Activated T-cell treated with anti-CD3 and anti-CD28 coated beads, Interleukin-2, amount 50 U/mL, for 24 hours (primary cell): ENCODE results near the gene FBLN5.
"Not testable (repeated sequence)": the region's sequence is repeated elsewhere in the genome, so short reads cannot be mapped to it uniquely, and the experiment has no call there.

ENCODE experiments used
- DNase-seq: peaks from one replicate; pipeline ENCODE4 v3.0.0-alpha.2; 2020
- H3K27ac Mint-ChIP-seq: 2 replicates; pipeline ENCODE4 v1.8.0; 2020; ENCODE audit warnings: mild to moderate bottlenecking, mixed read lengths
- H3K27me3 Mint-ChIP-seq: 2 replicates; pipeline ENCODE4 v1.8.0; 2020; ENCODE audit warnings: mixed read lengths
- H3K36me3 Mint-ChIP-seq: 2 replicates; pipeline ENCODE4 v1.8.0; 2020; ENCODE audit warnings: low read depth, mixed read lengths
- H3K4me1 Mint-ChIP-seq: 2 replicates; pipeline ENCODE4 v1.8.0; 2020; ENCODE audit warnings: low read depth, mixed read lengths
- H3K4me3 Mint-ChIP-seq: 2 replicates; pipeline ENCODE4 v1.8.0; 2020; ENCODE audit warnings: mild to moderate bottlenecking, moderate library complexity, mixed read lengths
- H3K9me3 Mint-ChIP-seq: 2 replicates; pipeline ENCODE4 v1.8.0; 2020; ENCODE audit warnings: mixed read lengths

The FBLN5 gene

DNA sequence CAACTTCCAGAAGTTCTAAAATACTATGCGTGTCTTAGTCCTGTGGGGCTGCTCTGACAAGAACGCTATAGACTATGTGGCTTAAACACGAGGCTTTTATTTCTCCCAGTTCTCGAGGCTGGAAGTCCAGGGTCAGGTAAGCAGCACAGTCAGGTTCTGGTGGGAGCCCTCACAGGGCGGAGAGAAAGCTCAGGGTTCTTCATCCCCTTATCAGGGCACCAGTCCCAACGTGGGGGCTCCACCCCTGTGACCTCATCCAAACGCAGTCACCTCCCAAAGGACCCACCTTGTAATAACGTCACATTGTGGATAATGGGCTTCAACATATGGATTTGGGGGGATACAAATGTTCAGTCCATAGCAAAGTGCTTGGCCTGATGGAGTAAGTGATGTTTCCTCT lies 43.0 kb downstream of the FBLN5 start:
- no peaks in the 10 kb centered on the region for H3K27me3 Mint-ChIP-seq
- H3K9me3 Mint-ChIP-seq = no peaks in the 10 kb centered on the region

DNA sequence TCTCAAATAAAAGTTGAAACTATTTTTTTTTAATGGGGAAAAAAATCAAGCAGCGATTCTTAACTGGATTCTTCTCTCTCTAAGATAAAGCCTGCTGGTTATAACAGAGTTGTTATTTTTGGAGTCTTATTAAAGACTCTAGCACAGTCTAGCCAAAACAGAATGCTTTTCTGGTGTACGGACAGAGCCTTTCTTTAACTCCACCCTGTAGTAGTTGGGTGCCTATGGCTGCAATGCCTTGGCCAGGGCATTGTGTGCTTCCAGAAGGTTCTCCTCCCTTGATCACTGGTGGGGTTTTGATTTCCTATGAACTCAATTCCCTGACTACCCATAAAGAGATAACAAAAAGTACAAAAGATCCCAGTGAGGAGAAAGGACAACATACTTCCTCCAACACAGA lies 44.4 kb downstream of the FBLN5 start:
- Mint-ChIP-seq H3K9me3 (no peaks in the 10 kb centered on the region), H3K27ac (no peak overlapping the region), H3K27me3 (no peaks in the 10 kb centered on the region), H3K36me3 (no peaks in the 10 kb centered on the region), H3K4me3 (no peak overlapping the region), H3K4me1 (no peaks in the 10 kb centered on the region)
- no peak for DNase-seq

More for the DNA sequence above, 43.0 kb downstream of the FBLN5 start:
- no peak overlapping the region for H3K4me3 Mint-ChIP-seq
- DNase-seq = no peak
- no peaks in the 10 kb centered on the region for H3K36me3 Mint-ChIP-seq
- no peak overlapping the region for H3K27ac Mint-ChIP-seq
- no peaks in the 10 kb centered on the region for H3K4me1 Mint-ChIP-seq

DNA sequence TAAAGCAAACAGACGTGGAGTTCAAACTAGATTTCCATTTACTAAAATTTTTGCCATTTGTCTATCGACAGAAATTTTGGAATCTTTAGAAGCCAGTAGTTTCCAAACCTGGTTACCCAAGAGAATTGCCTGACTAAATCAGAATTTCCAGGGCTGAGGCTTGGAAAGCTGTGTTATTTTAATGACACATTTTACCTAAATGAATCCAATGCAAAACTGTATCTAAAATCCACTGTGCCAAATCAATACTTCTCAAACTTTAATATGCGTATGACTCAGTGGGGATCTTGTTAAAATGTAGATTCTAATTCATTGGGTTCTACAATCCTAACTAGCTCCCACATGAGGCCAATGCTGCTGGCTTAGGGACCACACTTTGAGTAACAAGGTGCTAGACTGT lies 45.2 kb downstream of the FBLN5 start:
- no peaks in the 10 kb centered on the region for H3K4me1 Mint-ChIP-seq
- H3K27me3 Mint-ChIP-seq = no peaks in the 10 kb centered on the region
- H3K27ac Mint-ChIP-seq = no peak overlapping the region
- H3K4me3 Mint-ChIP-seq = no peak overlapping the region
- H3K36me3 Mint-ChIP-seq = no peaks in the 10 kb centered on the region
- H3K9me3 Mint-ChIP-seq = no peaks in the 10 kb centered on the region
- no peak for DNase-seq

DNA sequence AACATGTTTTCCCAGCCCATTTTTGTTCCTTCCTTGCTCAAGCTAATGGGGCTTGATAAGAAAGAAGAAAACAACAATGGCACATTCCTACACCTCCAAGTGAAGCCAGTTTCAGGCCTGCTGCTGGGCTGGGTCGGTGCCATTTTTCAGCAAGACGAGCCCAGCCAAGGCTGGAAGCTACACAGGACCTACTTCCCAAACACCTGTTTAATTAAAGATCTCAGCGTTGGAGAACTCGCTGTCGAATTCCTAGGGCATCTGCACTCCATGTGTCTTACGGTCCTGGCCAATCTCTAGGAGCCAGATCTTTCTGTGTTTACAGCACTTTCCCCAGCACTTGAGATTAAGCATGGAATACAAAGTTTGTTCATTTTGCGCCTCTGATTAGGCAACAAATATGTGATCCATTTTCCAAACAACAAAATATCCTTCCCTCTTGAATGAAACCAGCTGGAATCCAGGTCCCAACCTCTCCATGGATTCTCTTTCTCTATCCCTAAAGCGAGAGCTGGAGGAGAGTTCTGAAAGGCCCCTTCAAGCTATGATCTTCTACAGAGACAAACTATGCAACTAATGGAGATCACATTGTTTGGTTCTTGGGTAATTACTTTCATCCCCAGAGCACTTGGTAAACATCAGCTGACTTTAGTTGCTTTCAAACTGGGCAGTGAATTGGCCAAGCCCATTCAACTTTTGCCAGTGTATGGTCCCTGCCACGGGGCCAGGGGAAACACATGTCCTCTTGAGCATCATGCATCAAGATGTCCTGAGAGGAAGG lies 45.9 kb downstream of the FBLN5 start:
- Mint-ChIP-seq H3K9me3 (no peaks in the 10 kb centered on the region), H3K36me3 (no peaks in the 10 kb centered on the region), H3K4me3 (no peak overlapping the region), H3K27ac (no peak overlapping the region), H3K27me3 (no peaks in the 10 kb centered on the region), H3K4me1 (no peaks in the 10 kb centered on the region)
- no peak for DNase-seq

DNA sequence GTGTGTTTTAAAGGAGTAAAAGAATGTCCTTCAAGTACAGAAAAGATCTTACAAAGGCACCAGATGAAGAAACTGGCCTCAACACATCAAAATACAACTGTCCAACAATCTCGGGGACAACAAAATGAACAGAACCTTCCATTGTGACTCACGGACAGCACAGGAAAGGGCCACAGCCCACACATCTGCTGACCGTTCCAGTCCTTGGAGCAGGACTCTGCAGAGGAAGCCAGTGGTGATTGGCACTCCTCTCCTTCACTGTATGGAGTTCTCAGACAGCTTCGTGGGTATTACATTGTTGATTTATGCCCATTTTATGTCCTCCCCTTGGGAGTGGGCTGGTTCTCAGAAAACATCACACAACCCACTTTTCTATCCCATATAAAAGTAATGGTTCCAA lies 47.7 kb downstream of the FBLN5 start:
- H3K36me3 Mint-ChIP-seq = no peaks in the 10 kb centered on the region
- no peak overlapping the region for H3K27ac Mint-ChIP-seq
- H3K4me3 Mint-ChIP-seq = no peak overlapping the region
- no peak for DNase-seq
- no peaks in the 10 kb centered on the region for H3K4me1 Mint-ChIP-seq
- no peaks in the 10 kb centered on the region for H3K27me3 Mint-ChIP-seq
- no peaks in the 10 kb centered on the region for H3K9me3 Mint-ChIP-seq

DNA sequence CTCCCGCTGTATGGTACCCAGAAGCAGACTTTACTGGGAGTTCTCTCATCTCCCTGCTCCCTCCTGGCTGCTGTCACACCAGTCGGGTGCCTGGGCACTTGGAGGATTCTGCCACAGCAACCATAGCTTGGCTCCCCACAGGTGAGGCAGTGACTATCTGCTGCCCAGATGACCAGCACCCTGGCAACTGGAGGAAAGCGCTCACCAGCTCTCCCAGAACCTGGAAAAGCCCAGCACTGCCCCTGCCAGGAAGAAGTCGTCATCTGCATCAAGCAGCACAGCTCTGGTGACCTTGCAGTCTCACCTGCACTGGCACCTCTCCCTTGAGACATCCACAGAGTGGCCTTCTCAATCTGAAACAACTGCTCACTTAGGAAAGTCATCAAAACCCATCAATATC lies 48.3 kb downstream of the FBLN5 start:
- H3K36me3 Mint-ChIP-seq = no peaks in the 10 kb centered on the region
- no peaks in the 10 kb centered on the region for H3K4me1 Mint-ChIP-seq
- no peak for DNase-seq
- H3K27ac Mint-ChIP-seq = no peak overlapping the region
- H3K27me3 Mint-ChIP-seq = no peaks in the 10 kb centered on the region
- no peak overlapping the region for H3K4me3 Mint-ChIP-seq
- no peaks in the 10 kb centered on the region for H3K9me3 Mint-ChIP-seq

DNA sequence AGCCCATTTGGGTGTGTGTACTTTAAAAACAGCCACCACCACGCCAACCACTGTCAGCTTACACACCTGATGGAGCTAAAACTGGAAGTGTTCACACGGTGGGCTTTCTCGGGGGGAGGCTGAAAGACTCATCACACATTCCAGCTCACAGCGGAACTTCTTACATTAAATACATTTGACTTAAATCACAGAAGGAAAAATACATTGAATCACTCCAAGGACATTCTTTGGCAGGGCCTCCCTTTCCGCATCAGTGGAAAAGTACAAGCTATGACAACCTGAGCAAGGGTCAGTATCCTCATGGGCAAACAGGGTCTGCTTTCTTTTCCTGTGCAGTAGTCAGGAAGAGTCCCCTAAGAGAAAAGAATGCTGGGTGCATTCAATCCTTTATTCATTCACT lies 49.1 kb downstream of the FBLN5 start:
- Mint-ChIP-seq H3K27ac (no peak overlapping the region), H3K4me1 (peaks cover 8% of the 10 kb centered on the region), H3K36me3 (no peaks in the 10 kb centered on the region), H3K9me3 (no peaks in the 10 kb centered on the region), H3K27me3 (no peaks in the 10 kb centered on the region), H3K4me3 (no peak overlapping the region)
- DNase-seq = no peak

DNA sequence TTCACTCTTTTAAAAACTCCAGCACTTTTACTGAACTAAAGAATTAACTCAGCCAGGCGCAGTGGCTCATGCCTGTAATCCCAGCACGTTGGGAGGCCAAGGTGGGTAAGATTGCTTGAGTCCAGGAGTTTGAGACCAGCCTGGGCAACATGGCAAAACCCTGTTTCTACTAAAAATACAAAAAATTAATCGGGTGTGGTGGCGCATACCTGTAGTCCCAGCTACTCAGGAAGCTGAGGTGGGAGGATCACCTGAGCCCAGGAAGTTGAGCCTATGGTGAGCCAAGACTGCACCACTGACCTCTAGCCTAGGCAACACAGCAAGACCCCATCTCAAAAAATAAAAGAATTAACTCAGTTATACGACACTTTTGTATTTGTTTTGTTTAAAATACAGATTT lies 49.8 kb downstream of the FBLN5 start:
- H3K9me3 Mint-ChIP-seq, H3K4me3 Mint-ChIP-seq, H3K27ac Mint-ChIP-seq, H3K36me3 Mint-ChIP-seq, H3K27me3 Mint-ChIP-seq, DNase-seq: not testable (repeated sequence)
- H3K4me1 Mint-ChIP-seq = peaks cover 14% of the 10 kb centered on the region

DNA sequence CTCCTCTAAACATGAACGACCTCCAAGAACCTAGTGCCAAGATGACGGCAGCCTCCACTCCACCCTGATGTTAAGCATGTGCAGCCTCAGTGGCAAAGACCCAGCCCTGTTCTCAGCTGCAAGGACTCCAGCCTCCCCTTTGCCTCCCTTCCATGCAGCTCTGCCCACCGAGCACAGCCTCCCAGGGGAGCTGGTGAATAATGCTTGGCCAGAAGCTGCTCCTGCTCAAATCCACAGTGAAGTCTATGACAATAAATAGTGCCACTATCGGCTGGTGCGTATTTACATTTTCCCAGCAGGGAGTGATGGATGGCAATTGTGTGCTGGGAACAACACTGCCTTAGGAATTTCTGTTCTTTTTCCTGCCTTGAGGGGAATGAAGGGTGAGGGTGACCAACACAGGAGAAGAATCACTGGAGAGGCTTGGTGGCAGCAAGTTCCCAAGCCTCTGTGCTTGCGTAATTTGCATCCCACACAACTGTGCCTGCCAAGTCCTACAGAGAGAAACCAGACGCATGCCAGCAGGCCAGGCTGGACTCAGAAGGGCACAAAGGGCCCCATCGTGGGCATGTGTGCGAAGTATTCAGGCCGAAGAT lies 50.3 kb downstream of the FBLN5 start:
- no peaks in the 10 kb centered on the region for H3K36me3 Mint-ChIP-seq
- H3K27me3 Mint-ChIP-seq = no peaks in the 10 kb centered on the region
- no peak overlapping the region for H3K4me3 Mint-ChIP-seq
- H3K27ac Mint-ChIP-seq = no peak overlapping the region
- no peaks in the 10 kb centered on the region for H3K9me3 Mint-ChIP-seq
- DNase-seq = no peak
- peaks cover 19% of the 10 kb centered on the region for H3K4me1 Mint-ChIP-seq

DNA sequence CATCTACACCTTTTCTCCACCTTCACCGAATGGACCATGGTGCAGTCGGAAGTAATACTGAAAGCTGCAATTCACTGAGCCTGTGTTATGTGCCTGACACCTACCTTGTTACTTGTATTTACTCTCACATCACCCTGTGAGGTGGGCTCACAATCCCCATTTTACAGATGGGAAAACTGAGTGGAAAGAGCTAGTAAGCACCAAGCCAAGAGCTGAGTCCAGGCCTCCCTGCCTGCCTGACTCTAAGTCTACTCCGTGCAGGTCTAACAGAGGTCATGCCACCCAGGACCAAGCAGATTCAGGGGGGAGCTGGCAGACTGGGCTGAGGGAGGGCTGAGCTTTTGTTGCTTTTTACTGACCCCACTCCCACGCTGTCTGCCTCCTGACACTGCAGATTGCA lies 51.1 kb downstream of the FBLN5 start:
- Mint-ChIP-seq H3K27ac (no peak overlapping the region), H3K4me1 (peaks cover 24% of the 10 kb centered on the region)
- no peak for DNase-seq

DNA sequence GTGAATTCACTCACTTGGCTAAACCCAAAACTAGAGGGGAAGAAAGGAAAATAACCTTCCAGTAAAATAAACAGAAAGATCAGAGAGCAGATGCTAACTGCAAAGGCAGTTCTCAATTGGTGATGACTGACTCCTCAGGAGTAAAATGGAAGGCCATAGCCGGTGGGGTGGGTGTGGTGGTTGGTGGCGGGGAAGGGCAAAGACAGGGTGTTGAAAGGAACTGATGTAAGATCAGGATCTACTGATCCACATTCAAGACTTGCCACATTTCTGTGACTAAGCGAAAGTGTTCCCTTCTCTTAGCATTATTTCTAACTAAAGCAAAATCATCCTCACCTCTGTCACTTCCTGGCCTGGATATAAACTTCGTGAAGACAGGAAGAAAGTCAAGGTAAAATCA lies 53.8 kb downstream of the FBLN5 start:
- no peak for DNase-seq
- Mint-ChIP-seq H3K36me3 (no peaks in the 10 kb centered on the region), H3K4me3 (no peak overlapping the region), H3K4me1 (peaks cover 51% of the 10 kb centered on the region), H3K9me3 (no peaks in the 10 kb centered on the region), H3K27ac (peak overlapping the region; percentile 84), H3K27me3 (no peaks in the 10 kb centered on the region)

More for the DNA sequence above, 51.1 kb downstream of the FBLN5 start:
- Mint-ChIP-seq H3K27me3 (no peaks in the 10 kb centered on the region), H3K9me3 (no peaks in the 10 kb centered on the region), H3K4me3 (no peak overlapping the region), H3K36me3 (no peaks in the 10 kb centered on the region)

DNA sequence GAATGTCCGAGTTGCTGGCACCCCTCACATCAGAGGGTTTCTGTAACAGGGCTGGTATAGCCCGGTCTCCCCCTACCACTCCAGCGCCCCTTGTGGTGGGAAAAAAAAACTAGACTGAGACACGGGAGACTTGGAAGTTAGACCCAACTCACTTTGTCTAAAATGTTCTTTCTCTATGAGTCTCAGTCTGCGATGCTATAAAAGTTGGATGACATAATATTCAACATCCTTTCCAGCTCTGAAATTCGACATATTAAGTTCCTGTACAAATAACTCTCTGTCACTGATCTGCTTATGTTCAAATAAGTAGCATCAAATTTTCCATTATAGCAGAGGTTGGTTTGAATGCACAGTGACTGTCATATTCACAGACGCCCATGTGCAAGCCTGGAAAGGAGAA lies 54.5 kb downstream of the FBLN5 start:
- H3K4me3 Mint-ChIP-seq = no peak overlapping the region
- peaks cover 53% of the 10 kb centered on the region for H3K4me1 Mint-ChIP-seq
- no peak for DNase-seq
- H3K27ac Mint-ChIP-seq = peak overlapping the region; percentile 84
- no peaks in the 10 kb centered on the region for H3K36me3 Mint-ChIP-seq
- H3K27me3 Mint-ChIP-seq = no peaks in the 10 kb centered on the region
- no peaks in the 10 kb centered on the region for H3K9me3 Mint-ChIP-seq

DNA sequence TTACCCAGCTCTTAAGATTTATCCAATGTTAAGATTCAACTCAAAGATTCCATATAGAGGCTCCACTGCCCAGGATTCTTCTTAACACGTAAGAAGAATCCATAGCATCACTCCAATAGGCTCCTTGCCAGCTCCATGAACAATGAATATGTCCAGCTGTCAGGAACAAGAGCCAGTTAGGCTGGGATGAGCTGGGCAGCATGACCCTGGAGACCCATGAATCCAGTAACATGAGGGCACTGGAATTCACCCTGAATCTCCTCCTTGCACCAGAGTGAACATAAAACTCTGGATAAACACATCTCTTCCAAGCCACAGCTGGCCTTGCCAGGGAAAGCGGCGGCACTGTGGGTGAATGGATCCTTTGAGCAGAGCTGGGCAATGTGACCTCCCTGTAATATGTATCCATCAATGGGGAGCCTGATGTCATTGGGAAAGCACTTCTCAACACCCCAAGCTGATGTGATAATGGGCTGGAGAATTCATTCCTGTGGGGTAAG lies 55.7 kb downstream of the FBLN5 start:
- Mint-ChIP-seq H3K27ac (no peak overlapping the region), H3K27me3 (no peaks in the 10 kb centered on the region), H3K9me3 (no peaks in the 10 kb centered on the region), H3K4me3 (no peak overlapping the region), H3K4me1 (peaks cover 53% of the 10 kb centered on the region), H3K36me3 (no peaks in the 10 kb centered on the region)
- DNase-seq = no peak

DNA sequence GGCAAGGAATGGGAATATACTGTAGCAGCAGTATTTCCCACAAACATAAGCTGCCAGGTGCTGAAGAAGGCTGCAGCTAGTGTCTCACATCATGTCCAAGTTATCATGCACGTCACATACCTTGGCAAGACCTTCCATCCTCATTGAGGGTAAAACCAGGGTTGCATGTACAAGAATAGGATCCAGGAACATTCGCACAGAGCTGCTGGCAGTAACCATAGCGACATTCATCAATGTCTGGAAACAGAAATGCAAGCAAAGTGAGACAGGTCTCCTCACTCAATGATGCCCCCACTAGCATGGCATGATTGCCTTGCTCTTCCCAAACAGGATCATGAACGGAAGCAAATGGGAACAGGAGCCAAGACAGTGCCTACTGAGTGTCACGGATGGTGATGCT lies 56.4 kb downstream of the FBLN5 start:
- H3K27ac Mint-ChIP-seq = peak overlapping the region; percentile 68
- H3K4me1 Mint-ChIP-seq = peaks cover 53% of the 10 kb centered on the region
- no peak overlapping the region for H3K4me3 Mint-ChIP-seq
- H3K27me3 Mint-ChIP-seq = no peaks in the 10 kb centered on the region
- H3K36me3 Mint-ChIP-seq = no peaks in the 10 kb centered on the region
- H3K9me3 Mint-ChIP-seq = no peaks in the 10 kb centered on the region
- DNase-seq = no peak

DNA sequence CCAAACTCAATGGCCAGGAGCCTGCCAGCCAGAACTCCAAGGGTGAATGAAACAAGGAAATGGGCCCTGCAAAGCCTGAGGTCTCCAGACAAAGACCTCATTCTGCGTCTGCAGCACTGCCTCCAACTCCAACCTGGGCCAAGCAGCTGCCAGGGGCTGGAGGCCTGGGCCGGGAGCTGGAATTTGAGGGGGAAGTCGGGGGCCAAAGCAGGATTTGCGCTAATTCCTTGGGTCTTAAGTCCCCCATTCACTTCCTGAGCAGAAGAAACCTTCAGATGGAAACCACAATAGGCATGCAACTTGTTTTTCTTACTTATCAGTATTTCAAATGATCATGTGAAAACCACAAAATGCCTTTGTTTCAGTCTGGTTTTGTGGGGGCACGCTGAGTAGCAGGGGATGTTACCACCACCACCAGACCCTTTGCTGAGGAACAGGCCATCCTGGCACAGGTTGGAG lies 57.2 kb downstream of the FBLN5 start:
- Mint-ChIP-seq H3K27ac (peak overlapping the region; percentile 68), H3K4me1 (peaks cover 53% of the 10 kb centered on the region), H3K4me3 (no peak overlapping the region), H3K36me3 (no peaks in the 10 kb centered on the region), H3K27me3 (no peaks in the 10 kb centered on the region), H3K9me3 (no peaks in the 10 kb centered on the region)
- DNase-seq = no peak
